HUDEP-2 (cell line): Measurements from ENCODE around the gene KRT80.

Experiments used
- DNase-seq, 76 experiments: peaks; one replicate each; lab custom pipeline; 2025; ENCODE audit not compliant: unreplicated experiment in 76 of 76; lab: John Stamatoyannopoulos, UW

KRT80 gene

GRCh38 chr12:52144512-52145227 lies 47.1 kb downstream of the KRT80 start:
- DNase-seq, result no peak

- DNase-seq, result no peak
Measured at GRCh38 chr12:52142431-52142830, 49.4 kb downstream of the KRT80 start.

GRCh38 chr12:52141875-52142274 lies 49.9 kb downstream of the KRT80 start:
- no peak for DNase-seq

GRCh38 chr12:52141306-52141705 lies 50.5 kb downstream of the KRT80 start:
- DNase-seq, result no peak

- DNase-seq, result peak in 34 of 76 experiments; percentile 9 to 58 (median 32)
Measured at GRCh38 chr12:52139579-52140062, 52.2 kb downstream of the KRT80 start.

GRCh38 chr12:52139147-52139546 lies 52.7 kb downstream of the KRT80 start:
- DNase-seq, result no peak

GRCh38 chr12:52137746-52138145 lies 54.1 kb downstream of the KRT80 start:
- DNase-seq, result no peak

- DNase-seq, result no peak
Measured at GRCh38 chr12:52132754-52133161, 59.1 kb downstream of the KRT80 start.

- DNase-seq, result no peak
Measured at GRCh38 chr12:52130711-52131110, 61.1 kb downstream of the KRT80 start.

GRCh38 chr12:52127683-52128450 lies 63.9 kb downstream of the KRT80 start:
- no peak for DNase-seq

GRCh38 chr12:52126605-52127578 lies 64.9 kb downstream of the KRT80 start:
- no peak for DNase-seq

GRCh38 chr12:52126050-52126604 lies 65.7 kb downstream of the KRT80 start:
- no peak for DNase-seq

GRCh38 chr12:52125476-52125900 lies 66.3 kb downstream of the KRT80 start:
- DNase-seq, result no peak

- no peak for DNase-seq
Measured at GRCh38 chr12:52123487-52124186, 68.2 kb downstream of the KRT80 start.

- DNase-seq, result no peak
Measured at GRCh38 chr12:52122904-52123303, 68.9 kb downstream of the KRT80 start.

GRCh38 chr12:52122540-52122871 lies 69.3 kb downstream of the KRT80 start:
- no peak for DNase-seq

- peak in 52 of 76 experiments; percentile 1 to 64 (median 30) for DNase-seq
Measured at GRCh38 chr12:52121824-52122539, 69.8 kb downstream of the KRT80 start.

GRCh38 chr12:52120951-52121823 lies 70.6 kb downstream of the KRT80 start:
- no peak for DNase-seq
